CD14-positive monocyte (primary cell): ENCODE data around the gene PPP3CA. TPM values are rescaled to one million over a fixed set of nuclear protein-coding genes. Genes with fewer than 3 reads are reported as not detected.

Experiments used
- DNase-seq, 3 donors: peaks; one replicate each; pipeline ENCODE4 v3.0.0-alpha.2; 2011 to 2022
- H2AFZ ChIP-seq: 2 replicates; pipeline ENCODE4 v1.6.0; 2012; ENCODE audit warnings: mild to moderate bottlenecking, low read depth, low read length, inconsistent platforms; ENCODE audit not compliant: insufficient read depth, poor library complexity, severe bottlenecking
- H3K27ac ChIP-seq, 2 donors: 1 replicate in 1 of 2; 2 replicates in 1 of 2; pipeline ENCODE4 v1.5.1; 2012 to 2013; ENCODE audit warnings: low read length in 2 of 2, control low read depth in 1 of 2, inconsistent platforms in 1 of 2, low read depth in 1 of 2, mild to moderate bottlenecking in 1 of 2
- H3K27me3 ChIP-seq, 2 donors: one replicate each; pipeline versions ENCODE4 v1.6.0 to v1.6.1; 2011 to 2013; ENCODE audit warnings: low read length in 2 of 2; ENCODE audit not compliant: control insufficient read depth in 2 of 2, insufficient read depth in 2 of 2
- H3K36me3 ChIP-seq, 2 donors: replicated peaks in 1 of 2; 1 replicate in 1 of 2; 2 replicates in 1 of 2; pipeline versions ENCODE4 v1.5.1 to v1.6.1; 2012 to 2013; ENCODE audit warnings: low read length in 2 of 2, control low read depth in 1 of 2, inconsistent platforms in 1 of 2, mild to moderate bottlenecking in 1 of 2; ENCODE audit not compliant: insufficient read depth in 2 of 2, control insufficient read depth in 1 of 2
- H3K4me1 ChIP-seq, 2 donors: 1 replicate in 1 of 2; 2 replicates in 1 of 2; pipeline versions ENCODE4 v1.5.1 to v1.6.1; 2012 to 2013; ENCODE audit warnings: low read length in 2 of 2, control low read depth in 1 of 2, inconsistent platforms in 1 of 2, mild to moderate bottlenecking in 1 of 2, moderate library complexity in 1 of 2; ENCODE audit not compliant: insufficient read depth in 2 of 2, control insufficient read depth in 1 of 2
- H3K4me2 ChIP-seq: replicated peaks from 2 replicates; pipeline ENCODE3; 2012; ENCODE audit warnings: low read length, moderate library complexity, mild to moderate bottlenecking; ENCODE audit not compliant: poor library complexity, severe bottlenecking; ENCODE audit errors: extremely low read depth
- H3K4me3 ChIP-seq, 3 experiments: fragments of 200-600 bp in 1 of 3; sonication (generic) in 1 of 3; replicated peaks in 1 of 3; 1 replicate in 2 of 3; 2 replicates in 1 of 3; pipeline ENCODE4 v1.5.1; 2011 to 2013; ENCODE audit warnings: low read length in 3 of 3, mild to moderate bottlenecking in 3 of 3, control low read depth in 2 of 3, low read depth in 2 of 3, inconsistent platforms in 1 of 3, moderate library complexity in 1 of 3
- H3K79me2 ChIP-seq: 2 replicates; pipeline ENCODE4 v1.6.0; 2012; ENCODE audit warnings: mild to moderate bottlenecking, control low read depth, inconsistent platforms, low read length, moderate library complexity; ENCODE audit not compliant: insufficient read depth
- H3K9ac ChIP-seq: 2 replicates; pipeline ENCODE4 v1.6.0; 2017; ENCODE audit warnings: low read length, mild to moderate bottlenecking; ENCODE audit not compliant: insufficient read depth, poor library complexity, severe bottlenecking
- H3K9me3 ChIP-seq, 2 donors: replicated peaks in 1 of 2; 1 replicate in 1 of 2; 2 replicates in 1 of 2; pipeline versions ENCODE4 v1.5.1 to v1.6.1; 2012 to 2013; ENCODE audit warnings: low read length in 2 of 2, control low read depth in 1 of 2; ENCODE audit not compliant: control insufficient read depth in 1 of 2, insufficient read depth in 1 of 2
- H4K20me1 ChIP-seq: 2 replicates; pipeline ENCODE4 v1.6.0; 2012; ENCODE audit warnings: mild to moderate bottlenecking, low read length, control low read depth, moderate library complexity; ENCODE audit not compliant: insufficient read depth
- H3K27ac Mint-ChIP-seq, 7 donors: one replicate each; pipeline ENCODE4 v1.8.0; 2020; ENCODE audit warnings: mild to moderate bottlenecking in 7 of 7, mixed read lengths in 7 of 7, moderate library complexity in 6 of 7, inconsistent platforms in 2 of 7
- H3K27me3 Mint-ChIP-seq, 3 donors: one replicate each; pipeline ENCODE4 v1.8.0; 2021 to 2022; ENCODE audit warnings: low read depth in 3 of 3, mild to moderate bottlenecking in 3 of 3, mixed read lengths in 3 of 3, moderate library complexity in 3 of 3, inconsistent platforms in 1 of 3
- H3K36me3 Mint-ChIP-seq, 2 donors: one replicate each; pipeline ENCODE4 v1.8.0; 2020; ENCODE audit warnings: mixed read lengths in 2 of 2, inconsistent platforms in 1 of 2, mild to moderate bottlenecking in 1 of 2
- H3K4me1 Mint-ChIP-seq: one replicate; pipeline ENCODE4 v1.8.0; 2020; ENCODE audit warnings: mild to moderate bottlenecking, mixed read lengths
- H3K4me3 Mint-ChIP-seq, 2 donors: one replicate each; pipeline ENCODE4 v1.8.0; 2020; ENCODE audit warnings: mild to moderate bottlenecking in 2 of 2, mixed read lengths in 2 of 2, moderate library complexity in 1 of 2
- H3K9me3 Mint-ChIP-seq, 7 donors: one replicate each; pipeline ENCODE4 v1.8.0; 2020 to 2022; ENCODE audit warnings: mixed read lengths in 7 of 7, mild to moderate bottlenecking in 6 of 7, moderate library complexity in 6 of 7, inconsistent platforms in 2 of 7
- CTCF ChIP-seq: fragments of 200-600 bp; IDR thresholded peaks from one replicate; pipeline ENCODE4 v1.8.0; 2022; ENCODE audit warnings: antibody characterized with exemption, mild to moderate bottlenecking
- WGBS: methylation state at CpG from one replicate; pipeline ENCODE4 v1.1.5; 2013; ENCODE audit warnings: missing lambda C conversion rate; ENCODE audit not compliant: insufficient coverage; 5-methylcytosine and 5-hydroxymethylcytosine counted together
- intact Hi-C, 2 donors: fragments of 100-400 bp; cut with micrococcal nuclease; formaldehyde crosslinking; loops; one replicate each; pipeline versions ENCODE4 v1.15.0 to v1.15.1; 2023
- polyA plus RNA-seq, 3 donors: library from polyadenylated mRNA; depleted of rRNA in 1 of 3; unstranded in 2 of 3; stranded (reverse) in 1 of 3; fragments of 300-500 nt in 2 of 3; fragments of >200 nt in 1 of 3; fragmentation: Illumina TruSeq in 2 of 3; gene quantifications; 1 replicate in 2 of 3; 2 replicates in 1 of 3; pipeline ENCODE4 v1.2.3, GENCODE V29; 2012 to 2021

The PPP3CA gene
- polyA plus RNA-seq, 3 donors, result 5.1 to 9.7 (median 8.9) TPM

- Histone ChIP-seq H3K9ac (no peak overlapping the region), H3K79me2 (peaks cover 74% of the 10 kb centered on the region), H3K27ac (no peak overlapping the region), H3K4me2 (no peak overlapping the region), H3K27me3 (no peaks in the 10 kb centered on the region), H3K36me3 (no peaks in the 10 kb centered on the region), H3K4me3 (no peak overlapping the region), H3K4me1 (peaks cover 0 to 6% of the 10 kb centered on the region in 2 donors), H3K9me3 (no peaks in the 10 kb centered on the region), H4K20me1 (peaks cover 90% of the 10 kb centered on the region), H2AFZ (no peak overlapping the region)
- no peak for DNase-seq
- WGBS, result 100% methylated on average over 1 of the region's 2 CpGs
- no peaks in the 10 kb centered on the region for H3K36me3 Mint-ChIP-seq
- TF ChIP-seq CTCF, result no peak
- no peaks in the 10 kb centered on the region for H3K27me3 Mint-ChIP-seq
- intact Hi-C loops, result no loop called here
- H3K27ac Mint-ChIP-seq, result no peak overlapping the region
- peaks cover 13% of the 10 kb centered on the region for H3K4me1 Mint-ChIP-seq
- H3K9me3 Mint-ChIP-seq, result no peaks in the 10 kb centered on the region
- no peak overlapping the region for H3K4me3 Mint-ChIP-seq
Measured at GRCh38 chr4:101299021-101299420, 48.3 kb downstream of the PPP3CA start.

GRCh38 chr4:101295691-101296090 is 51.6 kb downstream of the PPP3CA start:
- H3K4me3 Mint-ChIP-seq, result no peak overlapping the region
- Histone ChIP-seq H3K4me1 (peaks cover 0 to 6% of the 10 kb centered on the region in 2 donors), H3K4me3 (no peak overlapping the region), H2AFZ (no peak overlapping the region), H3K27me3 (no peaks in the 10 kb centered on the region), H3K4me2 (no peak overlapping the region), H3K27ac (no peak overlapping the region), H3K9ac (no peak overlapping the region), H3K36me3 (no peaks in the 10 kb centered on the region), H4K20me1 (peaks cover 98% of the 10 kb centered on the region), H3K79me2 (peaks cover 83% of the 10 kb centered on the region), H3K9me3 (no peaks in the 10 kb centered on the region)
- H3K9me3 Mint-ChIP-seq, result no peaks in the 10 kb centered on the region
- TF ChIP-seq CTCF, result no peak
- intact Hi-C loops, result no loop called here
- H3K27me3 Mint-ChIP-seq, result no peaks in the 10 kb centered on the region
- H3K4me1 Mint-ChIP-seq, result peaks cover 19% of the 10 kb centered on the region
- no peak overlapping the region for H3K27ac Mint-ChIP-seq
- peaks cover 0 to 2% of the 10 kb centered on the region in 2 donors for H3K36me3 Mint-ChIP-seq
- no peak for DNase-seq
